MM.1S (cell line): ENCODE measurements around the gene ARHGEF19.
A peak's percentile ranks its signal among the peaks of the same experiment; 100 is the strongest.
"Not testable (repeated sequence)": the region's sequence is repeated elsewhere in the genome, so short reads cannot be mapped to it uniquely, and the experiment has no call there.

Source experiments
- DNase-seq: peaks from one replicate; pipeline ENCODE4 v3.0.0-alpha.2; 2015
- H2AFZ ChIP-seq: fragments of 300-600 bp; sonication (generic); 2 replicates; pipeline ENCODE4 v1.6.0; 2016; ENCODE audit warnings: antibody characterized with exemption, low read length
- H3F3A ChIP-seq: fragments of 300-600 bp; sonication (generic); 2 replicates; pipeline ENCODE4 v1.6.1; 2016; ENCODE audit warnings: mild to moderate bottlenecking, antibody characterized with exemption, low read length, moderate library complexity, mixed read lengths; ENCODE audit not compliant: insufficient read depth
- H3K27ac ChIP-seq: fragments of 300-600 bp; sonication (generic); 2 replicates; pipeline ENCODE4 v1.5.1; 2016; ENCODE audit warnings: mild to moderate bottlenecking, low read length
- H3K27me3 ChIP-seq: fragments of 300-600 bp; sonication (generic); replicated peaks from 2 replicates; pipeline ENCODE4 v1.6.0; 2016; ENCODE audit warnings: low read length; ENCODE audit not compliant: insufficient read depth
- H3K36me3 ChIP-seq: fragments of 300-600 bp; sonication (generic); replicated peaks from 2 replicates; pipeline ENCODE4 v1.6.1; 2016; ENCODE audit warnings: mild to moderate bottlenecking, low read length, mixed read lengths; ENCODE audit not compliant: insufficient read depth
- H3K4me1 ChIP-seq: fragments of 300-600 bp; sonication (generic); 2 replicates; pipeline ENCODE4 v1.6.1; 2016; ENCODE audit warnings: low read length, mixed read lengths
- H3K4me2 ChIP-seq: fragments of 300-600 bp; sonication (generic); 2 replicates; pipeline ENCODE4 v1.6.0; 2016; ENCODE audit warnings: low read depth, low read length
- H3K4me3 ChIP-seq: fragments of 300-600 bp; sonication (generic); 2 replicates; pipeline ENCODE4 v1.5.1; 2016; ENCODE audit warnings: low read length, mixed read lengths
- H3K79me2 ChIP-seq: fragments of 300-600 bp; sonication (generic); 2 replicates; pipeline ENCODE4 v1.6.1; 2016; ENCODE audit warnings: mixed run types, low read length, mixed read lengths
- H3K9ac ChIP-seq: fragments of 300-600 bp; sonication (generic); 2 replicates; pipeline ENCODE4 v1.6.1; 2016; ENCODE audit warnings: low read length, mixed read lengths
- H3K9me2 ChIP-seq: fragments of 300-600 bp; sonication (generic); replicated peaks from 2 replicates; pipeline ENCODE4 v1.6.1; 2016; ENCODE audit warnings: mild to moderate bottlenecking, low read length, mixed read lengths; ENCODE audit not compliant: insufficient read depth
- H3K9me3 ChIP-seq: fragments of 300-600 bp; sonication (generic); replicated peaks from 2 replicates; pipeline ENCODE4 v1.6.1; 2016; ENCODE audit warnings: mild to moderate bottlenecking, low read length, mixed read lengths; ENCODE audit not compliant: insufficient read depth
- H4K20me1 ChIP-seq: fragments of 300-600 bp; sonication (generic); 2 replicates; pipeline ENCODE4 v1.6.1; 2016; ENCODE audit warnings: mild to moderate bottlenecking, low read length, moderate library complexity, mixed read lengths; ENCODE audit not compliant: insufficient read depth
- EZH2 ChIP-seq: fragments of 300-600 bp; sonication (generic); optimal IDR thresholded peaks from 2 replicates; pipeline ENCODE3; 2017; ENCODE audit warnings: low read depth, mild to moderate bottlenecking, antibody characterized with exemption, low read length, mixed read lengths
- EZH2phosphoT487 ChIP-seq: fragments of 300-600 bp; sonication (generic); IDR thresholded peaks from 2 replicates; pipeline ENCODE4 v1.6.1; 2018; ENCODE audit warnings: antibody characterized with exemption, low read length
- TF ChIP-seq, protein P1 (sequence below): fragments of 300-600 bp; sonication (generic); IDR thresholded peaks from 2 replicates; pipeline ENCODE4 v1.5.1; 2016; ENCODE audit warnings: antibody characterized with exemption, low read length, mixed read lengths

ARHGEF19 gene

DNA sequence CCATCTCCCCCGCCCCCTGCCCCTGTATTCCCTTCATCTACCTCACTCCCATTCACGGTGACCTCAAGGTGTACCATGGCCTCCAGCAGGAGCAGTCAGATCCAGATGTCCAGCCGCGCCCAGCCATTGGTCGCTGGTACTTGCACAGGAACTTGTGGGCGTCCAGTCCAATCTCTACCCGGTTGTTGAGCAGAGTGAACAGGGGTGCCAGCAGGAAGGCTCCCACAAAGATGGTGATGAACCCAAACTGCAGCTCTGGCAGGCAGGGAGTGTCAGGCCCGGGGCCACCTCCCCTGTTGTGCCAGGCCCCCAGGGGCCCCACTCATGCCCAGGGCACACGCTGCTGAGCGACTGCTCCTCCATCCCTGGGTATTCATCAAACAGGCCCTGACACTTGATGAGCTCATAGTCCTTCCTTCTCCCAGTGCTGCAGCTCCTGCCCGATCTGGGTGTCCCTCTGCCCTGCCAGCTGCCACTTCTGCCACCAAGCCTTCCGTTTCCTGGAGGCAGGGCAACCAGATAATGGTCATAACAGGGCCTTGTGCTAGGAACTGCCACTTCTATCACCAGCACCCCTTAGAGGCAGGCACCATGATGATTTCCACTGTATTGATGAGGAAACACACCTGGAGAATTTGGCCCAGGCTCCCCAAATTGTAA is 5.7 kb upstream of the ARHGEF19 start:
- TF ChIP-seq EZH2 (no peak), EZH2phosphoT487 (no peak)
- TF ChIP-seq, protein P1, sequence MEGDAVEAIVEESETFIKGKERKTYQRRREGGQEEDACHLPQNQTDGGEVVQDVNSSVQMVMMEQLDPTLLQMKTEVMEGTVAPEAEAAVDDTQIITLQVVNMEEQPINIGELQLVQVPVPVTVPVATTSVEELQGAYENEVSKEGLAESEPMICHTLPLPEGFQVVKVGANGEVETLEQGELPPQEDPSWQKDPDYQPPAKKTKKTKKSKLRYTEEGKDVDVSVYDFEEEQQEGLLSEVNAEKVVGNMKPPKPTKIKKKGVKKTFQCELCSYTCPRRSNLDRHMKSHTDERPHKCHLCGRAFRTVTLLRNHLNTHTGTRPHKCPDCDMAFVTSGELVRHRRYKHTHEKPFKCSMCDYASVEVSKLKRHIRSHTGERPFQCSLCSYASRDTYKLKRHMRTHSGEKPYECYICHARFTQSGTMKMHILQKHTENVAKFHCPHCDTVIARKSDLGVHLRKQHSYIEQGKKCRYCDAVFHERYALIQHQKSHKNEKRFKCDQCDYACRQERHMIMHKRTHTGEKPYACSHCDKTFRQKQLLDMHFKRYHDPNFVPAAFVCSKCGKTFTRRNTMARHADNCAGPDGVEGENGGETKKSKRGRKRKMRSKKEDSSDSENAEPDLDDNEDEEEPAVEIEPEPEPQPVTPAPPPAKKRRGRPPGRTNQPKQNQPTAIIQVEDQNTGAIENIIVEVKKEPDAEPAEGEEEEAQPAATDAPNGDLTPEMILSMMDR: no peak
- Histone ChIP-seq H3K79me2 (no peaks in the 10 kb centered on the region), H3K4me3 (no peak overlapping the region), H3K9ac (no peak overlapping the region), H3K36me3 (no peaks in the 10 kb centered on the region), H3K9me2 (no peaks in the 10 kb centered on the region), H3K27ac (no peak overlapping the region), H3K4me2 (peak overlapping the region; percentile 66), H3F3A (no peaks in the 10 kb centered on the region), H2AFZ (peak overlapping the region; percentile 86; the same call in 1 of the 2 replicates), H3K27me3 (peaks cover 5% of the 10 kb centered on the region; the same call in 1 of the 2 replicates), H3K9me3 (no peaks in the 10 kb centered on the region), H4K20me1 (no peaks in the 10 kb centered on the region), H3K4me1 (peaks cover 19% of the 10 kb centered on the region)
- DNase-seq: no peak

DNA sequence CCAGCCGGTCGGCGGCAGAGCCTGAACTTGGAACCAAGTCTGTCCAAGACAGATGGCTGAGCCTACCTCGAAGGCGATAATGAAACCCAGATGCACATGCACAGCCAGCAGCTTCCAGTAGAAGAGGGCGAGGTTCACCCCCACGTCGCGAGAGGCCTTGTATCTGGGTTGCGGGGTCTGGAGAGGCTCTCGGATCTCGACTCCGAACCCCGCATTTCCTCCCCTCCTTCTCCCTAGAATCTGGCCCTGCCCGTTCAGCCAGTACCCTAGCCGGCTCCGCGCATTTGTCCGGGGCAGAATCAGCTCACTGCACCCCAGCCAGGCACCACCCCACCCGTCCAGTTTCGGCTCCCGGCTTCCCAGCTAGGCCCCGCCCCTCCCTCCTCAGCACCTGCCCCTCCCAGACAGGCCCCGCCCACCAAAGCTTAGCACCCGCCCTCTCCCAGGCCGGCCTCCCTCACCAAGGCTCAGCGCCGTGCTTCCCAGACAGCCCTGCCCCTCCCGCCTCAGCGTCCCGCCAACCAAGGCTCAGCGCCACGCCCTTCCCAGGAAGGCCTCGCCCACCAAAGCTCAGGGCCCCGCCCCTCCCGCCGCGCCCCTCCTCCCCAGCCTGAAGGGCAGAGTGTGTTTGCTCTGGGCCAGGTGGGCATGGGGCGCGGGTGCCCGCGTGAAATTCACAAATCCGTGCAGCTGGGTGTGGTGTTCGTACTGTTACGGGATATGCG is 4.8 kb upstream of the ARHGEF19 start:
- Histone ChIP-seq H3K9ac (no peak overlapping the region), H3K27me3 (peaks cover 5% of the 10 kb centered on the region; the same call in 1 of the 2 replicates), H3K27ac (no peak overlapping the region), H3K9me2 (no peaks in the 10 kb centered on the region), H3K36me3 (no peaks in the 10 kb centered on the region), H3F3A (no peaks in the 10 kb centered on the region), H3K4me2 (peak overlapping the region; percentile 66), H3K9me3 (no peaks in the 10 kb centered on the region), H4K20me1 (no peaks in the 10 kb centered on the region), H3K4me1 (peaks cover 19% of the 10 kb centered on the region), H3K4me3 (peak overlapping the region; percentile 54), H3K79me2 (no peaks in the 10 kb centered on the region), H2AFZ (peak overlapping the region; percentile 86)
- TF ChIP-seq, protein P1: no peak
- no peak for TF ChIP-seq EZH2
- TF ChIP-seq EZH2phosphoT487: no peak
- peak; percentile 96 for DNase-seq

DNA sequence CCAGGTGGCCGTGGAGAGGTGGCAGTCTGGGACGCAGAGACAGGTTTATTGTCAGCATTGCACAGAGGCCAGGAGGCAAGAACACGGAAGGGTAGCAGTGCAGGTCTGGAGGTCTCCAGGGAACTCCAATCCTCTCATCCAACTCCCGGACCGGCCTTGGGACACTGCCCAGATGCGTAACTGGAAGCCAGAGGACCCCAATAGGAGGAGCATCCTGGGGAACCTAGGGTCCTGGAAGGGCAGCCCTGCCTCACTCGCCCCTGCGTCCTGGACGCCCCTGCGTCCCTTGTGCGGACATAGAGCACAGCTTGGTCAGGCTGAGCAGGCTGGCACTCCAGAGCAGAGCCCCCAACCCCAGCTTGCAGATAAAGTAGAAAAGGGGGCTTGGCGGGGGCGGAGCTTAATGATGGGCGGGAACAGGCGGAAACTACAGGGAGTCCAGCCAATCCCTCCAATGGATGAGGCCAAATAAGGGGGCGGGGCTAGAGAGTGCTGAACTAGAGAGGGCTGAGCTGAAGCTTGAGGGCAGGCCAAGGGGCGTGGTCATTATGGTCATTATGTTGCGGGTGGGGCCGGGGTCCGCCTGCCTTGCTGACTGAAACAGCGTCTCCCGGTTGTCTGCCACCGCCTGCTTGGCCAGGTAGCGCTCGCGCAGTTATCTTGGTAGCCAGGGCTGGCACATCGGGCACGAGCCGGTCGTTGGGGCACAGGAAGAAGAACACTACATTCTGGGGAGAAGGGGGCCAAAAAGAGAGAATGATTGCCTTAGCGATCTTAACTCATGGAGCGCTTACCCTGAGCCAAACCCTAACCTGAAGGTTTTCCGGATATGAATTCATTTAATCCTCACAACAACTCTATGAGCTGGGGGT is 3.7 kb upstream of the ARHGEF19 start:
- Histone ChIP-seq H3K4me3 (peak overlapping the region; percentile 53), H3K9ac (no peak overlapping the region), H3K27me3 (peaks cover 5% of the 10 kb centered on the region; the same call in 1 of the 2 replicates), H3K27ac (no peak overlapping the region), H3K4me1 (peaks cover 19% of the 10 kb centered on the region), H3K9me2 (no peaks in the 10 kb centered on the region), H2AFZ (peak overlapping the region; percentile 86; the same call in 1 of the 2 replicates), H3F3A (no peaks in the 10 kb centered on the region), H3K79me2 (no peaks in the 10 kb centered on the region), H3K36me3 (no peaks in the 10 kb centered on the region), H4K20me1 (no peaks in the 10 kb centered on the region), H3K4me2 (peak overlapping the region; percentile 66), H3K9me3 (no peaks in the 10 kb centered on the region)
- DNase-seq: no peak
- TF ChIP-seq, protein P1: no peak
- TF ChIP-seq EZH2phosphoT487 (no peak), EZH2 (no peak)

- not testable (repeated sequence) for H3K27me3 ChIP-seq, H2AFZ ChIP-seq, H3K4me2 ChIP-seq, H4K20me1 ChIP-seq, H3K36me3 ChIP-seq, H3K27ac ChIP-seq, H3K9me2 ChIP-seq, DNase-seq, H3K4me3 ChIP-seq, H3F3A ChIP-seq, H3K9ac ChIP-seq, H3K9me3 ChIP-seq, H3K79me2 ChIP-seq
- H3K4me1 ChIP-seq: peaks cover 18% of the 10 kb centered on the region
These were observed 2.8 kb upstream of the ARHGEF19 start for GRCh38 chr1:16215240-16215639.

DNA sequence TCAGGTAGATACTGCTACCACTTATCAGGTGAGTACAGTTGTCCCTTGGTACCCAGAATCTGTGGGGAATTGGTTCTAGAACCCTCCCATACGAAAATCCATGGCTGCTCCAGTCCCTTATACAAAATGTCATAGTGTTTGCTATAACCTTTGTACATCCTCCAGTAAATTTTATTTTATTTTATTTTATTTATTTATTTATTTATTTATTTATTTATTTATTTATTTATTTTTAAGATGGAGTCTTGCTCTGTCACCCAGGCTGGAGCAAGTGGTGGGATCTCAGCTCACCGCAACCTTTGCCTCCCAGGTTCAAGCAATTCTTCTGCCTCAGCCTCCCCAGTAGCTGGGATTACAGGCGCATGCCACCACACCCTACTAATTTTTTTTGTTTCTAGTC is 1.1 kb upstream of the ARHGEF19 start:
- not testable (repeated sequence) for H3K79me2 ChIP-seq, H4K20me1 ChIP-seq

More for the DNA sequence above, 1.1 kb upstream of the ARHGEF19 start:
- H3K4me3 ChIP-seq, H3K27ac ChIP-seq, H3K9me3 ChIP-seq, H3K9me2 ChIP-seq, DNase-seq, H3K36me3 ChIP-seq, H3K4me2 ChIP-seq, H3K27me3 ChIP-seq, H2AFZ ChIP-seq, H3K9ac ChIP-seq, H3F3A ChIP-seq: not testable (repeated sequence)
- peaks cover 12% of the 10 kb centered on the region; the same call in 1 of the 2 replicates for H3K4me1 ChIP-seq
